Upper lobe of left lung (tissue), 6 donors: ENCODE data around the gene SCNN1B. TPM values are rescaled to one million over a fixed set of nuclear protein-coding genes. Genes with fewer than 3 reads are reported as not detected.

Experiments used
- ATAC-seq, 2 donors: fragments of 200-7000 bp; cut with Tn5 transposase; one replicate each; pipeline ENCODE4 v1.9.1; 2022; ENCODE audit warnings: mild to moderate bottlenecking in 2 of 2, moderate library complexity in 2 of 2; ENCODE audit not compliant: low FRiP score in 2 of 2
- DNase-seq, 2 donors: peaks; one replicate each; pipeline ENCODE4 v3.0.0-alpha.2; 2019 to 2020
- H3K27ac ChIP-seq, 4 donors: fragments of 200-600 bp; sonication (generic); one replicate each; pipeline ENCODE4 v1.5.1; 2016 to 2019
- H3K27me3 ChIP-seq, 4 donors: fragments of 200-600 bp; sonication (generic); one replicate each; pipeline ENCODE4 v1.5.1; 2017 to 2019
- H3K36me3 ChIP-seq, 4 donors: fragments of 200-600 bp; sonication (generic); one replicate each; pipeline ENCODE4 v1.5.1; 2016 to 2019
- H3K4me1 ChIP-seq, 4 donors: fragments of 200-600 bp; sonication (generic); one replicate each; pipeline ENCODE4 v1.5.1; 2018 to 2019
- H3K4me3 ChIP-seq, 4 donors: fragments of 200-600 bp; sonication (generic); one replicate each; pipeline ENCODE4 v1.5.1; 2017 to 2019; ENCODE audit warnings: mild to moderate bottlenecking in 2 of 4, moderate library complexity in 1 of 4
- H3K9me3 ChIP-seq, 4 donors: fragments of 200-600 bp; sonication (generic); one replicate each; pipeline ENCODE4 v1.5.1; 2018 to 2019
- CTCF ChIP-seq, 6 experiments: fragments of 450-650 bp in 4 of 6; fragments of 200-600 bp in 2 of 6; sonication (generic) in 2 of 6; IDR thresholded peaks; one replicate each; pipeline ENCODE4 v1.5.1; 2016 to 2019; ENCODE audit warnings: antibody characterized with exemption in 6 of 6
- EP300 ChIP-seq, 4 donors: sonication (generic); formaldehyde crosslinking; IDR thresholded peaks; one replicate each; pipeline ENCODE4 v1.5.1; 2017; ENCODE audit warnings: antibody characterized with exemption in 4 of 4, control low read depth in 2 of 4
- POLR2A ChIP-seq, 4 donors: fragments of 450-650 bp; IDR thresholded peaks; one replicate each; pipeline ENCODE4 v1.5.1; 2016 to 2017; ENCODE audit warnings: antibody characterized with exemption in 4 of 4, mild to moderate bottlenecking in 2 of 4
- POLR2AphosphoS5 ChIP-seq, 2 donors: sonication (generic); formaldehyde crosslinking; IDR thresholded peaks; one replicate each; pipeline ENCODE4 v1.5.1; 2017; ENCODE audit warnings: antibody characterized with exemption in 2 of 2
- WGBS, 2 donors: methylation state at CpG; one replicate each; pipeline ENCODE4 v1.1.5; 2017 to 2018; 5-methylcytosine and 5-hydroxymethylcytosine counted together
- total RNA-seq, 6 donors: library from RNA; depleted of rRNA in 4 of 6; stranded (reverse); fragments of >200 nt in 4 of 6; gene quantifications; one replicate each; pipeline versions ENCODE4 v1.1.0 to v1.2.1, GENCODE V29; 2016 to 2021
- donor health status: DM: no; HTN: no; CAD: no; lungs with moderate emphysema.
- donor health status: DM: no; HTN: yes; CAD: no; lungs with severe emphysema.

Gene SCNN1B
- total RNA-seq, 6 donors from 2014 or later = 40.3 to 82.0 (median 56.7) TPM

GRCh38 chr16:23319861-23320615 is 17.9 kb downstream of the SCNN1B start:
- TF ChIP-seq POLR2AphosphoS5 (IDR thresholded peaks at IDR 0.05) (no peak), EP300 (IDR thresholded peaks at IDR 0.05) (no peak), POLR2A (IDR thresholded peaks at IDR 0.05) (no peak), CTCF (IDR thresholded peaks at IDR 0.05) (no peak)
- Histone ChIP-seq H3K27ac (peak overlapping the region in 3 of 4 donors; percentile 60 to 81 (median 62)), H3K4me3 (no peak overlapping the region), H3K4me1 (peaks cover 10 to 47% (median 24%) of the 10 kb centered on the region in 4 donors), H3K27me3 (no peaks in the 10 kb centered on the region), H3K36me3 (no peaks in the 10 kb centered on the region), H3K9me3 (no peaks in the 10 kb centered on the region)
- no peak for DNase-seq
- no peak for ATAC-seq
- 80 to 85% methylated on average over 14 to 15 of the region's 15 CpGs for WGBS, 2 donors

- H3K36me3 ChIP-seq = no peaks in the 10 kb centered on the region
- ATAC-seq (peak; percentile 43 to 77), DNase-seq (peak in 1 of 2 donors; percentile 94)
- no peaks in the 10 kb centered on the region for H3K9me3 ChIP-seq
- peak overlapping the region; percentile 5 to 81 (median 61) for H3K27ac ChIP-seq
- peak in 3 of 4 donors; percentile 18 to 84 (median 49) for TF ChIP-seq EP300 (IDR thresholded peaks at IDR 0.05)
- TF ChIP-seq POLR2A (IDR thresholded peaks at IDR 0.05) = no peak
- TF ChIP-seq POLR2AphosphoS5 (IDR thresholded peaks at IDR 0.05) = peak in 1 of 2 donors; percentile 73
- no peaks in the 10 kb centered on the region for H3K27me3 ChIP-seq
- 73% methylated on average over 6 to 7 of the region's 7 CpGs for WGBS, 2 donors
- H3K4me3 ChIP-seq = no peak overlapping the region
- peaks cover 16 to 53% (median 29%) of the 10 kb centered on the region in 4 donors for H3K4me1 ChIP-seq
Measured at GRCh38 chr16:23320693-23321092, 18.6 kb downstream of the SCNN1B start.

- H3K9me3 ChIP-seq = no peaks in the 10 kb centered on the region
- DNase-seq (no peak), ATAC-seq (no peak)
- H3K4me1 ChIP-seq = peaks cover 19 to 60% (median 32%) of the 10 kb centered on the region in 4 donors
- no peak overlapping the region for H3K4me3 ChIP-seq
- no peak for TF ChIP-seq POLR2AphosphoS5 (IDR thresholded peaks at IDR 0.05)
- no peak for TF ChIP-seq EP300 (IDR thresholded peaks at IDR 0.05)
- no peak for TF ChIP-seq CTCF (IDR thresholded peaks at IDR 0.05)
- no peak for TF ChIP-seq POLR2A (IDR thresholded peaks at IDR 0.05)
- no peaks in the 10 kb centered on the region for H3K36me3 ChIP-seq
- no peaks in the 10 kb centered on the region for H3K27me3 ChIP-seq
- H3K27ac ChIP-seq = peak overlapping the region; percentile 5 to 79 (median 61)
- 87 to 95% methylated on average over 14 of the region's 14 CpGs for WGBS, 2 donors
Measured at GRCh38 chr16:23321206-23321875, 19.2 kb downstream of the SCNN1B start.

GRCh38 chr16:23323224-23324030 is 21.3 kb downstream of the SCNN1B start:
- Histone ChIP-seq H3K27me3 (no peaks in the 10 kb centered on the region), H3K27ac (peak overlapping the region in 1 of 4 donors; percentile 68), H3K4me1 (peaks cover 16 to 51% (median 27%) of the 10 kb centered on the region in 4 donors), H3K4me3 (no peak overlapping the region), H3K36me3 (no peaks in the 10 kb centered on the region), H3K9me3 (no peaks in the 10 kb centered on the region)
- 94 to 96% methylated on average over 1 of the region's 1 CpG for WGBS, 2 donors
- TF ChIP-seq CTCF (IDR thresholded peaks at IDR 0.05) (no peak), POLR2AphosphoS5 (IDR thresholded peaks at IDR 0.05) (no peak), EP300 (IDR thresholded peaks at IDR 0.05) (no peak), POLR2A (IDR thresholded peaks at IDR 0.05) (no peak)
- DNase-seq (no peak), ATAC-seq (no peak)
